GM12801 (cell line): ENCODE results near the gene EHD3.

Experiments used
- CTCF ChIP-seq: IDR thresholded peaks from one replicate; pipeline ENCODE4 v1.5.1; 2011; ENCODE audit warnings: control low read depth; ENCODE audit not compliant: insufficient read length; ENCODE audit errors: extremely low read depth

The EHD3 gene

GRCh38 chr2:31251851-31252250 lies 17.9 kb downstream of the EHD3 start:
- no peak for TF ChIP-seq CTCF

GRCh38 chr2:31253356-31254131 lies 19.6 kb downstream of the EHD3 start:
- no peak for TF ChIP-seq CTCF

- TF ChIP-seq CTCF, result no peak
Measured at GRCh38 chr2:31254237-31255203, 20.6 kb downstream of the EHD3 start.

- TF ChIP-seq CTCF, result no peak
Measured at GRCh38 chr2:31255911-31256571, 22.1 kb downstream of the EHD3 start.

- no peak for TF ChIP-seq CTCF
Measured at GRCh38 chr2:31256611-31257382, 22.8 kb downstream of the EHD3 start.

GRCh38 chr2:31258351-31258750 lies 24.4 kb downstream of the EHD3 start:
- TF ChIP-seq CTCF, result no peak
